NCI-H1092 treated with DMSO at 0.1 percent for 48 hours (cell line): ENCODE measurements around the gene ATXN7L1.
A peak's percentile ranks its signal among the peaks of the same experiment; 100 is the strongest.
"Not testable (repeated sequence)": the region's sequence is repeated elsewhere in the genome, so short reads cannot be mapped to it uniquely, and the experiment has no call there.

Source experiments
- DNase-seq: peaks from one replicate; lab custom pipeline; 2025; lab: John Stamatoyannopoulos, UW

ATXN7L1 gene

DNA sequence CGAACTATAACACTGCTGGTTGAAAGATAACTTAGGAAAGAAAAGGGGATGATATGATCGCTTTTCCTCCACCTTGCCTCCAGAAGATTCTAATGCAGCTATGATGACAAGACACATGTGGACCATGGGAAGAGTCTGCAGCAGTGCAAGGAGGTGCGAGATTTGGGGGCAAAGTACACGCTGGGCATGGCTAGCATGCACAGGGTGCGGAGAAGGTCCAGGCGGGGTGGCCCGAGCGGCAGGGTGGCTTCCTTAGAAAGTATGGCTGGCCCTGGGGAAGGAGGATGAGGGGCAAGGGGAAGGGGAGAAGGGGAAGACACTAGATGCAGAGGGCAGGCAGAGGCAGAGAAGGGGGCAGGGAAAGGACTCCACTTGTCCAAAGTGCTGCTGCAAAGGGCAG, 15.6 kb downstream of the ATXN7L1 start:
- DNase-seq: no peak

DNA sequence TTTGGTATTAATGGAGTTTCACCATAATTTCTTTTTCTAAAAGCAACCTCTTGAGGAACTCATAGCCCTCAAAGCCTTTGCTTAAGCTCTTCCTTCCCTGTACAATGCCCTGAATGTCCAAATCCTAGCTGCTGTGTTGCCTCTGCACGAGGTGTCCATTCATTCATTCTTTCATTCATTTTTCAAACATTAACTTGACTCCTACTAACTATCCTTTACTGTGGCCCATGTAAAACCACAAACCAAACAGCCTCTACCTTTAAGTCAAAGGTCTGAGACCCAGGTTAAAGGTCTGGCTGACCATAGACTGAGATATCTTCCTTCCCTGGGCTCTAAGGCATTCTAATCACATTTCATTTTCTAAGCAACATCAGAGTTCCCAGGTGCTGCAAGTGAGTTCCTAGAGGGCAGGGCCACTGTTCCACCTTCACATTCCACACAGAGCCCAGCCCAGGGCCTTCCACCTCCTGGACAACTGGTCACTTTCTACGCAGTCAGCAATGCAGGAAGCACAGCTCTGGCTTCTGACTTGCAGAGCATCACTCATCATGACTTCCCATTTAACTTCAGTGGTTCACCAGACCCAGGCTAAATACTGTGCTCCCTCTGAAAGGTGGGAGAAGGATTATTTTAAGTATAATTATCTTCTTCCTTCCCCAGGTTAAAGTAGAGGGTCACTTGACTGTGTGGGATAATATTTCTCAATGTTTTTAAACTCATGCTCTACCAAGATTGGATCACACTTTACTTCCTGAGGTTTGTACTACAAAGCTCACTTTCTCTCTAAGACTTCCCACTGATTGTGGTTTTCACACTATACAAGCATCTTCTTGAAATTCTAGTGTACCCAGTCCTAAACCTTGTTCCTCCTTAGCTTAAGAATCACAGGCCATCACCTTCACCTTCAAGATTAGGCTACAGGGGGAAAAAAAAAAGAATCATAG, 19.1 kb downstream of the ATXN7L1 start:
- no peak for DNase-seq

DNA sequence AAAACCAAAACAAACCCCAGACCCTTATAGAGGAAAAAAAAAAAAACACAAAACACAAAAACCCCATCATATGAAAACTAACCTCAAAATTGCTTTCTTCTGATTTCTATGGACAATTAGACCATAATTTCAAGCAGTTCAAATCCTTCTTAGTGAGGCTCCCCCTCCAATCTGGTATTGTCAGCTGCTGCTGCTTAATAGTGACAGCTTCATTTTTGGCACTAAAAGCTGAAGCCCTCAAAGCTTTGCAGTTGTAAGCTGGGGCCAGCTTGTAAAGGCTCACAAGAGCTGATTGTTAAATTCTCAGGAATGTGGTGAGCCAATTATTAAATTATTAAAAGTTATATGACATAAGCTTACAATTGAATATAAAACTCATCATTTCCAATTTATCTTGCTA, 21.9 kb downstream of the ATXN7L1 start:
- no peak for DNase-seq

DNA sequence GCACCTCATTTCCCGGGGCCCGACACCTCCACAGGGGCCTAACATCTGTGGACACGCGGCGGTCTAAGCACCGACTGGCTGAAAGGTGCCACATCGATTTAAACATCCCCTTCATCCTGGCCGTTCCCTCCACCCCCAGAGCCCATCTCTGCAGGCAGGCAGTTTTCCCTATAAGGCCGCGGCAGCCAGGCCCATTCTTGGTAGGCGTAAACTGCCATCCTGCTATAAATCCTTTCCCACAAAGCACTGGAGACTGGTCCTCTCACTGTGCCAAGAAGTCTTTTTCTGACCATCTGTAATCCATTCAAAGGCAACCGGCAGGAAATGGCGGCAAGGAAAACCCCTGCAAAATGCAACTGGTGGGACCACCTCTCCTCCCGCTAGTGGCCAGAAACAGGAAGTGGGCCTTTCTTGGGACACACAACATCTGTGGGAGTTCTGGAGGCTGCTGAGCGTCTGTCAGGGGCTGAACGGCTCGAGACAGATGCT, 22.4 kb downstream of the ATXN7L1 start:
- no peak for DNase-seq

DNA sequence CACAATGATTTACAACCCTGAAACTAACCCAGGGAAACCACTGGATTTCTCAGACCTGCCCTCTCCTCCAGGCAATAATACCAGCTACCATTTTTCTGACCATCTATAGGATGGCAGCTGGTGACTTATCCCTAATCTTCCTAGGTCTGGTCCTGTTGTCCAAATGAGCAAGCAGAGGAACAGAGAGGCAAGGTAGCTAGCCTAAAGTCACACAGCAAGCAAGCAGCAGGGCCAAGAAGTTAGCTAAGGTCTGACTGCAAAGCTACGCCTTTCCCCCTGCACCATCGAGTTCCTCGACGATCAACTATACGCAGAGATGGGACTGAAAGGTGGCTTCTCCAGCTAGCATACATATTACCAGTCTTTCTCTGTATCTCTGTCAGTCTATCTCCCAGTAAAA, 25.3 kb downstream of the ATXN7L1 start:
- DNase-seq: no peak

DNA sequence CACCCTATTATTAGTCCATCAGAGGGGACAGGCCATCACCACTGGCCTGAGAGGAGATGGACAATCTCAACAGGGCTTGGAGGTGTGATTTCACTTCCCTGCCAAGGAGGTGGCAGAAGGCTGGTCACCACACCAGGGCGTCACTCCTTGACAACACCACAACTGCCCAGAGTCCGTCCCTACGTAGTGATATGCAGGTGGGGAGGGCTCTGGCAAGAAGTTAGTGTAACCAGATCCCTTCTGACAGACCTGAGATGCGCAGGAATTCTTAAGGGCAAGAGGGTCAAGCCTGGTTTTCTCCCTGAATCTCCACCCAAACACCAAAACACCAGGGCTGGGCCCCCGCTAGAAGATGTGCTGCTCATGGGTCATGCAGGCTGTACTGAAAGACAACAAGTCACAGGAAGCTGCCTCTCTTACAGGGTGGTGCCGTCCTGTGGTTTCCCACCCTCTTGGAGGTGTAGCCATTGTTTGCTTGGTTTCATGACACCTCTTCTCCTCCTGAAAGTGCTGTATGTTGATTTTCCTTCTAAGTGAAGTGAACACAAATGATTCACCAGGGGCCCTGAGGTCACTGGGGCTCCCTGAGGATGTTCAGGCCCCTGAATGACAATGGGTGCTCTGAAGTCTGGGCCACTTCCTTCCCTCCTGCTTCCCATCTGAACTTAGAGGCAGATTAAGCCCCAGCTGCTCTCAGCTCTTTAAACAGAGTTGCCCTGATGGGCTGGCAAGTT, 27.1 kb downstream of the ATXN7L1 start:
- no peak for DNase-seq

DNA sequence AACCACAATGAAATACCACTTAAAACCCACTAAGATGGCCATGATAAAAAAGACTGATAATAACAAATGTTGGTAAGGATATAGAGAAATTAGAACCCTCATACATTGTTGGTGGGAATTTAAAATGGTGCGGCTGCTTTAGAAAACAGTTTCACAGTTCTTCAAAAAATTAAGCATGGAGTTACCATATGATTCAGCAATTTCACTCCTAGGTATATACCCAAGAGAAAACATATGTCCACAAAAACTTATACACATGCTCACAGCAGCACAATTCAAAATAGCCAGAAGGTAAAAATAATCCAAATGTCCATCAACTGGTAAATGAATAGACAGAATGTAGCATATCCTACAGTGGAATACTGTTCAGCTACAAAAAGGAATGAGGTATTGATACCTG, 30.0 kb downstream of the ATXN7L1 start:
- no peak for DNase-seq

DNA sequence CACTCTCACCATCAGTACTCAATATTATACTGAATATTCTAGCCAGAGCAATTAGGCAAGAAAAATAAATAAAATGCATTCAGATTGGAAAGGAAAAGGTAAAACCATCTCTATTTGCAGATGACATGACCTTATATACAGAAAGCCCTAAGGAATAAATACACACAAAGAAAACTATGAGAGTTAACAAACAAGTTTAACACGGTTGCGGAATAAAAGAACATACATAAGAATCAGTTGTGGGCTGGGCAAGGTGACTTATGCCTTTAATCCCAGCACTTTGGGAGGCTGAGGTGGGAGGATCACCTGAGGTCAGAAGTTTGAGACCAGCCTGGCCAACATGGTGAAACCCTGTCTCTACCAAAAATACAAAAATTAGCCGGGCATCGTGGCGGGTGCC, 31.7 kb downstream of the ATXN7L1 start:
- DNase-seq: not testable (repeated sequence)

DNA sequence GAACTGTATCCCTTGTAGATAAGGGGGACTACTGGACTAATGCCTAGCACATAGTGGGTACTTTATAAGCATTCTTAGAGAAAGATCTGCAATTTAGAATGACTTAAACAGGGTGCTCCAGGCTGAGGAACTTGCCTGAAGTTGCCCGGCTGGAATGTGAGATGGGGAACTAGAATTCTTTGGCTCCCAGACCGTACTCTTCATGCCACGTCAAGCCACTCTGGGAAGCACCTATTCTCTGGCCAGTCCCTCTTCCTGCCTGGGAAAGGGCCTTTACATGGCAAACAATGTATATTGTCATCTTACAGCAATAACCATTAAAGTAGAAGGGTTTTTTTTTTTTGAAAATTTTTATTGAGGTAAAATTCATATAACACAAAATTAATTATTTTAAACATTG, 34.5 kb downstream of the ATXN7L1 start:
- no peak for DNase-seq

DNA sequence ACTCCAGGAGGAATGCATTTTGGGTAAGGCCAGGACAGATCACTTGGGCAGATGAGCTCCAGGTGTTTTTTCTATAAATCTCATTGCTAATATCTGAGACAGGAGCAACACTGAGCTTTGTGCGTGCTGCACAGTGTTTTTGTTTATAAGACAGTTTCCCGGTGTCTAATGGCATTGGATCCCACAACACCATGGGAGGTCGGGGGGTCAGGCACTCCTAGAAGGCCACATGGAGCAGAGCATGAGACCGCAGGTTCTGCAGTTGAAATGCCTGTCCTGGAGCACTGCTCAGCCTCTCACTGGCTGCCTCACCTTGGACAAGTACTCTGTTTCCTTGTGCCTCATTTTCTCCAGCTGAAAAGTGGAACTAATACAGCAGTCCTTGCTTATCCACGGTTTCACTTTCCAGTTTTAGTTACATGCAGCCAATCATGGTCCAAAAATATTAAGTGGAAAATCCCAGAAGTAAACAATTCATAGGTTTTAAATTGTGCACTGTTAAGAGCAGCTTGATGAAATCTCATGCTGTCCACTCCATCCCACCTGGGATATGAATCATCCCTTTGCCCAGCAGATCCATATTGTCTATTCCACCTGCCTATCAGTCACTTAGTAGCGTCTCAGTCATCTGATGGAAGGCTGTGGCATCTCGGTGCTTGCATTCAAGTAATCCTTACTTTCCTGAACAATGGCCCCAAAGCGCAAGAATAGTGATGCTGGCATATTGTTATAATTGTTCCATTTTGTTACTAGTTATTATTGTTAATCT, 35.2 kb downstream of the ATXN7L1 start:
- DNase-seq: no peak

DNA sequence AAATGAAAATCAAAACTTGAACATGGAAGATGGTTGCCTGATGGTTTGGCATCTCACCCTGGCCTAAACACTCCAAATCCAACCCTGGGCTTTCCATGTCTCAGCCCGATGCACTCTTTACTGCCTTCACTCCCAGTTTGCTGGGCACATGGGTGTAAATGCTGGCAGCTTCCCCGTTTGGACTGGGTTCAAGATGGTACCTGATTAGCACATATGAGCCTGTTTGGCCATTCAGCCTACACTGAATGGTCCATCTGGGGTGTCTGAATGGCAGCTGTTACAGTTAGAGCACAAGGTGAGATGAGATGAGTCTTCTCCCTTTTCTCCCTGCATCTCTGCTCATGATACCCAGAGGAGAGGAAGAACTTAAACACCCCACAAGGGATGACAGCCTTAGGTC, 37.1 kb downstream of the ATXN7L1 start:
- DNase-seq: peak; percentile 72

DNA sequence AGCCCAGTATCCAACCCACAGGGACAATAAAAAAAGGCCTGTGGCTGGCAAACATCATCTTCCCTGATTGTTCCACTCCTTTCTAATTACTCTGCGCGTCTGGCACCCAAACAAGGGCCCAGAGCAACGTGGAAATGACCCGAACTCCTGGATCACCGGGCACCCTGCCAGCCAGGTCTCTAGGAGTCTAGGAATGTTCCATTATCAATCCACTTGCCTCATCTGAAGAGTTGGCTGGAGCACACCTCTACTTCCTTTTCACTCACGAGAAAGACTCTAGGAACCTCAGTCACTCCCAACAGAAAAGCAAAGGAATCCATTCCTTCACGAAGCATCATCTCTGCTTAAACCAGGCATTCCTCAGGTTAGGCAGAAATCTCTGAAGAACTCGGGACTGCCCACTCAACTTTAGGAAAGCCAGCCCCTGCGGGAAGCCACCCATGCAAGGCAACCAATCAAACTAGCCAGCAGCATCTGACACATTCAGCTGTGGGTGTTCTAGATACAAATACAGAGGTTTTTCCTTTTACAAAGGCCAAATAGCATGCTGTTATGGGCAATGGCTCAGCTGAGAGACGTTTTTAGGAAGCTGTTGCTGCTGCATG, 37.7 kb downstream of the ATXN7L1 start:
- DNase-seq: peak; percentile 81

DNA sequence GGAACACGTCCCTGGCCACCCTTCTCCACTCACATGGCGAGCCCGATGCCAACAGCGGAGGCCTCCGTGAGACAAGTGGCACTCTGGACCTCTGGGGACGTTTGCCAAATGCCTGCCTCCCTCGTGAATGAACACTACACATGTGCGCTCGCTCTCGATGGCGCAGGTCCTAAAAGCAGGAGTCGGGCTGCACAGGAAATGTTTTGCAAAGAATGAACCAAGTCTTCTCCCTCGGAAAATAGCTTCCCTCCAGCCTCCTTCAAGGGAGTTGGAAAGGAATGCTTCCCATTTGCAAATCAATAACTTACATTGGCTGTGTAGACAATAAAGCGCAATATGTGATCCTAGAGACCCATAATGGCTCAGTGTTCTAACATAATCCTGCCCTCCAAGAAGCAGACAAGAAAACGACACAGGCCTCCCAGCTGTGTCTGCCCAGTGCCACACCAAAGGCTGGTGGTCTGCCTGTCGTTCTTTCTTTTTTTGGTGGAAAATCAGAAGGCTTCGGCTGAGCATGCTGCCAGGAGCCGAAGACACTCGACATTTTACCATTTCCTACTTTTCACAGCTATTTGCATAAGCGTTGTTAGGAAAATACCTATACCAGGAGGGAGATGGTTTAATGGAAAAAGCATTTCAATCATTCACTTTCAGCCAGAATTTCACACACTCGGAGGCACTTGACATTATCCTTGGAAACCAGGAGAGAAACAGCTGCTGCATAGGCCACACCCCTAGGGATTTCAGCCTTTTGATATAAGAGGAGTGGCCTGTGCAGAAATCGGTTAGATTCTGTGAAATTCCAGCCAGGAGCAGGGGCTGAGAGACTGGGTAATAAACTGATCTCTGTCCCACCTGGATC, 38.4 kb downstream of the ATXN7L1 start:
- DNase-seq: peak; percentile 81

DNA sequence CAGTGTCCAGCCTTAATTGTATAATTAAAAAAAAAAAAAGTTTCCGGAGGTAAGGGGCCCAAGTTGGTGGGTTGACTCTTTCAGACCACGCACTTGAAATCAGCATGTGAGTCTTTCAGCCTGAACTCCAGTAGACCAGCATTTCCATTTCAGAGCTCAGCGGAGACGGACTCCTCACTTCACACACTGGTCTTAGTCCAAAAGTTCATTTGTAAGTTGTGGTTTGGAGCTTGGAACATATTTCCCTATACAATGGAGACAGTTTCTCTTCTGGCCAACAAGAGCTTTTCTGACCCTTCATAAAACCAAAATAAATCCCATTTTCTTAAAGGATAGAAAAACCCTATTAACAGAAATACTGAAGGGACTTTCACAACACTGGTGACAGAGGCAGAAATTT, 41.0 kb downstream of the ATXN7L1 start:
- no peak for DNase-seq

DNA sequence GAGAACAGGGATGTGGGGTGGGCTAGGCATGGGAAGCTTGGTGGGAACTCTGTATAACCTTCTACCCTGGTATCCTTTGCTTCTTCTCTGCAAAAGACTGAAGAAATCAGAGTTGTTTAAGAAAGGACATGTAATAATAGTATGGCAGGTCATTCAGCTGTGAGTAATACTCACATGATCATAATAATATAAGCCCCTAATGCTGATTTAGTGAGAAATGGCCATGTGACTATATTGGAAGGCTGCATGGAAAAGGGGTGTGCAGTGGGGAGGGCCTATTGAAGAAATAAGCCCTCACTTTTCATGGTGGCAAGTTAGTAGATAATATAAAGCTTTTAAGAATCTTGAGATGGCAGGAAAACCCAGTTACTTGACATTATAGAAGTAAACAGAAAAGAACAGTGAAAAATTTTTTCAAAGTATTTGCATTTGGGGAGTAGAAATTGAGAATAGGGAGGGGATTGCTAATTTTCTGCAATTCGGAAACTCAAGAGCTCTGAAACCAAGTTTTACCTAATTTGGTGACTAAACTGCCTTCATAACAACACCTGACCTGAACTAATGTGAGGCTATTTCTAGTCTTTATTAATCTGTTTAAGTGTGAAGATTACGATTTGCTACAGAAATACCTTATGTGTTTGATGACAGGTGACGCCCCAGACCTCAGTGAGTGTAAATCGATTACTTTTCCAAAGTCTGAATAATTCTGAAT, 44.4 kb downstream of the ATXN7L1 start:
- no peak for DNase-seq

DNA sequence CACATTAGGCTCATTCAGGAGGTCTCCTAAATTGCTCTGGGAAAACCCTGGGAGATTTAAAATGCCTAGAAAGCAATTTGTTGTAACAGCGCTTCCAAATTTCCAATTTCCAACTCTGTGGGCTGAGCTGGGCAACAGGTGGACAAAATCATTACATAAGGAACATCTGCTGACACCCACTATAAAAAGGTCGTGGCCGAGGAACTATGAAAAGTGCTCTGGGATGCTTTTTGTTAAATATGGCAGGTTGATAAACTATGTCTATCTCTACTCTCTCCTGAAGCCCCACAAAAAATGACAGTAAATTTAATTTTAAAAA, 45.1 kb downstream of the ATXN7L1 start:
- no peak for DNase-seq

DNA sequence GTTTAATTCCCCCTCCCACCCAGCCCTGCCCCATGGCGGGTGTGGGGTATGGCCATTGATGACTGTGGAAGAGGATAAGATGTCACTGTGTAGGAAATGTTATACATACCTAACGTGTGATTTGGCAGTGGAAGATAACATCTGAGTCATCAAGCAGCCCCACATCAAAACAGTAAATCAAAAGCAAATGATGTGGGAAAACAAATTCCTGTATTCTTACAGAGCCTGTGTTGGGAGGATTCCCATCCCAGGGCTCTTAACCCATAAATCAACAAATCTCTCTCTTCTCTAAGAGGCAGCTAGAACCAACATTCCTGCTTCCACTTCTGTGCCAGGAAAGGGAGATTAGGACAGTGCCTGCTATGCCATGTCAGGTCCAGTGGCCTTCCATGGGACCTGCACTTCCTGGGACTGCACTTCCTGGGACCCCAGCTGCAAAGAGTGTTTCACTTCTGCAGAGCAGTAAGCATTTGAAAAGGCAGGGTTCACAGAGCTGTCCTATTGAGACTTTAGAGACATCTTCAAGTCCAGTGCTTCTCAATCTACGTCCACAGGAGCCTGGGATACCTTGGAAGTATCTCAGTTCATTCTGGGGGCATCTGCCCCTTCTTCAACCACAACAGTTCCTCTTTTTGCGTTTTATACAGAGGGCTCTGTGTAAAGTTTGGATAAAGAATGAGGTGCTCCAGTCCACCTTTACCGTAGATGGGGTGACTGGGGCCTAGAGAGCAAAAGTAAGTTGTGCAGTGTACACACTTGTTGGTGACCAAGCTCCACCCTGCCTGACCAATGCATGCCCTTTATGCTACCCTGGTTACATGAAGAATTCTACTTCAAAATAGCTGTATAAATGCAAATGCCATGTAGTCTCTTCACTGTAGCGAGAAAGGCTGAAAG, 45.7 kb downstream of the ATXN7L1 start:
- DNase-seq: no peak

DNA sequence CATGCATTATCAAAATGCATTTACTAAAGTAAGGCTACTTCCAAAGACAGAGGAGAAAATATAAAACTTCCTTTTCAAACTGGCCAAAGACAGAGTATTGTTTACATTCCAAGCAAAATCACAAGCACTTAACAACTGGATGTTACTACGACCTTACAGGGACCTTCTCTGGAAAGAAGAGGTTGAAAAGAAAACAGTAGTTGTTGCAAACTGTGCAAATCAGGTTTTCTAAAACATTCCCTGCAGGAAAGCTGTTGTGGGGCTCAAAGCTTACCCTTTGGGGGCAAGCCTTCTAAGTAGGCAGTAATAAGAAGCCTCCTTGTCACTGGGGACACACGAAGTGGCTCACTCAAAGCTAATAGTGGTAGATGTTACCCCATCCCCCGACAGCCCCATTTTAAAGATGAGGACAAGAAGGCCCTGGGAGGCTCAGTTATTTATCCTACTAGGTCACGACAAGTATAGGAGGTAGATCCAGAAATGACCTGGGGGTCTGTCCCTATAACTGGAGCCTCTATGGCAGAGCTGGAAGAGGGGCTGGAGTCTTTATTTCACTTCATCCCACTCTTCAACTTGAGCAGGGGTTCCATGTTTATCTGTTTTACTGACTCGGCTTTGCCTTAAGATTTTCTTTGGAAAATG, 46.6 kb downstream of the ATXN7L1 start:
- no peak for DNase-seq

DNA sequence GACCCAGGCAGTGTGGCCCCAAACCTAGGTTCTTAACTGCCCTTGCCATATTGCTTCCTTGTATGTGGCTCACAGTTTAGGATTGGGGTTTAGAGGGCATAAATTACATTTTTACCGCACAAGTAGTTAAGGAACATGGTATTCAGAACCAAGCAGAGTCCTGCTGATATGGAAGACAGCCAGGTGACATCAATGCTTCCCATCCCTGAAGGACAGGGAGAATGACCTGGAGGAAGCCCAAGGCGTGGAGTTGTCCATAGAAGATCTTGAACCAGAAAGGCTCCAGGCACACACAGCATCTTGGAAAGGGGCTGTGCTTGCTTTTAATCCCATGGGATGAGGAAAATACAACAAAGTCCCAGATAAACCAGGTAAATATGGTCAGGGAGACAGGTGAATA, 48.3 kb downstream of the ATXN7L1 start:
- DNase-seq: no peak
